Neural crest cell (in vitro differentiated cells): ENCODE measurements around the gene ALPK1. TPM values are rescaled to one million over a fixed set of nuclear protein-coding genes. Genes with fewer than 3 reads are reported as not detected.
"Not testable (repeated sequence)": the region's sequence is repeated elsewhere in the genome, so short reads cannot be mapped to it uniquely, and the experiment has no call there.

Experiments used
- DNase-seq: peaks from one replicate; pipeline ENCODE4 v3.0.0; 2021; ENCODE audit warnings: low read depth, mixed read lengths, low spot score
- H3K27ac Mint-ChIP-seq: one replicate; pipeline ENCODE4 v1.8.0; 2021; ENCODE audit warnings: mild to moderate bottlenecking, mixed read lengths; ENCODE audit not compliant: unreplicated experiment
- H3K27me3 Mint-ChIP-seq: 2 replicates; pipeline ENCODE4 v1.8.0; 2021; ENCODE audit warnings: low read depth, mild to moderate bottlenecking, mixed read lengths
- H3K36me3 Mint-ChIP-seq: 2 replicates; pipeline ENCODE4 v1.8.0; 2021; ENCODE audit warnings: low read depth, mild to moderate bottlenecking, mixed read lengths
- H3K4me1 Mint-ChIP-seq: 2 replicates; pipeline ENCODE4 v1.8.0; 2021; ENCODE audit warnings: mixed read lengths
- H3K4me3 Mint-ChIP-seq: one replicate; pipeline ENCODE4 v1.8.0; 2021; ENCODE audit warnings: mild to moderate bottlenecking, mixed read lengths
- H3K9me3 Mint-ChIP-seq: 2 replicates; pipeline ENCODE4 v1.8.0; 2021; ENCODE audit warnings: mixed read lengths
- total RNA-seq: library from RNA; stranded (reverse); gene quantifications from 2 replicates; pipeline ENCODE4 v1.2.1, GENCODE V29; 2021
- TF ChIP-seq, protein P1 (sequence below): fragments of 200-600 bp; sonication (generic); conservative IDR thresholded peaks from 2 replicates; pipeline ENCODE4 v1.5.0; 2021; ENCODE audit warnings: antibody characterized with exemption, mild to moderate bottlenecking

The ALPK1 gene
- total RNA-seq, 1 donor from 2014 or later, result 0.68 TPM

DNA sequence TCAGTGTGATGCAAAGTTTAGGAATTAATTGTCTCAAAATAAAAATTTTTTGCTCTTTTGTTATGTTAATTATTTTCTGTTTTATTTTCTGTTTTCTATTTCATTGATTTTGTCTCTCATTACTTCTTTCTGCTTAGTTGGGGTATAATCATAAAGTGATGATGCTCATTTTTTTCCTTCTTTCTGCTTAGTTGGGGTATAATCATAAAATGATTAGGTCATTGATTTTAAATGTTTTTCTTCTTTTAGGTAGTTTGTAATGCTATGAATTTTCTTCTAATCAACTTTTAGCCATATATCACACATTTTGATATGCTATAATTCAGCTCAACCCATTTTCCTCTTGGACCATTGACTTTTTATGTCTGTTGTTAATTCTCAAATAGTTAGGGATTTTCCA lies 175.1 kb downstream of the ALPK1 start:
- no peak overlapping the region for H3K27ac Mint-ChIP-seq
- H3K9me3 Mint-ChIP-seq, result peaks cover 5% of the 10 kb centered on the region
- no peak overlapping the region for H3K4me3 Mint-ChIP-seq
- peaks cover 10% of the 10 kb centered on the region for H3K27me3 Mint-ChIP-seq
- no peaks in the 10 kb centered on the region for H3K4me1 Mint-ChIP-seq
- TF ChIP-seq, protein P1, sequence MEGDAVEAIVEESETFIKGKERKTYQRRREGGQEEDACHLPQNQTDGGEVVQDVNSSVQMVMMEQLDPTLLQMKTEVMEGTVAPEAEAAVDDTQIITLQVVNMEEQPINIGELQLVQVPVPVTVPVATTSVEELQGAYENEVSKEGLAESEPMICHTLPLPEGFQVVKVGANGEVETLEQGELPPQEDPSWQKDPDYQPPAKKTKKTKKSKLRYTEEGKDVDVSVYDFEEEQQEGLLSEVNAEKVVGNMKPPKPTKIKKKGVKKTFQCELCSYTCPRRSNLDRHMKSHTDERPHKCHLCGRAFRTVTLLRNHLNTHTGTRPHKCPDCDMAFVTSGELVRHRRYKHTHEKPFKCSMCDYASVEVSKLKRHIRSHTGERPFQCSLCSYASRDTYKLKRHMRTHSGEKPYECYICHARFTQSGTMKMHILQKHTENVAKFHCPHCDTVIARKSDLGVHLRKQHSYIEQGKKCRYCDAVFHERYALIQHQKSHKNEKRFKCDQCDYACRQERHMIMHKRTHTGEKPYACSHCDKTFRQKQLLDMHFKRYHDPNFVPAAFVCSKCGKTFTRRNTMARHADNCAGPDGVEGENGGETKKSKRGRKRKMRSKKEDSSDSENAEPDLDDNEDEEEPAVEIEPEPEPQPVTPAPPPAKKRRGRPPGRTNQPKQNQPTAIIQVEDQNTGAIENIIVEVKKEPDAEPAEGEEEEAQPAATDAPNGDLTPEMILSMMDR, result no peak
- peaks cover 3% of the 10 kb centered on the region for H3K36me3 Mint-ChIP-seq
- no peak for DNase-seq

GRCh38 chr4:112473985-112474384 lies 176.8 kb downstream of the ALPK1 start:
- DNase-seq, result no peak
- Mint-ChIP-seq H3K27me3 (peaks cover 20% of the 10 kb centered on the region), H3K4me1 (no peaks in the 10 kb centered on the region), H3K9me3 (peaks cover 15% of the 10 kb centered on the region), H3K27ac (no peak overlapping the region), H3K36me3 (peaks cover 9% of the 10 kb centered on the region), H3K4me3 (no peak overlapping the region)
- TF ChIP-seq, protein P1, result no peak

DNA sequence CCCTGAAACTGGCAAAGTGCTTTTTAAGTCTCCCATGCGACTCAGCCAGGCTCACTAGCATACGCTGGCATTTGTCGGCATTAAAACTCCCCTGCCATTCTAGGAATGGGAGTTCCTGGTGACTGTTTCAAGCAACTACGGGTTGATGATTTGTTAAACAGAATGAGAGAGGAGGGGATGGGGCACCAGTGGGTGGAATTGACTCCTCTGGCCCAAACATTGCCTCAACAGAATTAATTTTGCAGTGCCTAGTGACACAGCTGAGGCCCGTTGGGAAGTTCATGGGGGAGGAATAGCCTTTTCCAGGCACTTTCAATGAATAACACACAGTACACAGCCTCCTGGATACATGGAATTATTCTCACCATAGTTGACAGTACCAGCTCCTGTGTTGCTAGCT lies 188.8 kb downstream of the ALPK1 start:
- Mint-ChIP-seq H3K4me3 (no peak overlapping the region), H3K36me3 (peaks cover 7% of the 10 kb centered on the region), H3K9me3 (peaks cover 14% of the 10 kb centered on the region), H3K27me3 (no peaks in the 10 kb centered on the region), H3K27ac (no peak overlapping the region), H3K4me1 (no peaks in the 10 kb centered on the region)
- TF ChIP-seq, protein P1, result no peak
- DNase-seq, result no peak

DNA sequence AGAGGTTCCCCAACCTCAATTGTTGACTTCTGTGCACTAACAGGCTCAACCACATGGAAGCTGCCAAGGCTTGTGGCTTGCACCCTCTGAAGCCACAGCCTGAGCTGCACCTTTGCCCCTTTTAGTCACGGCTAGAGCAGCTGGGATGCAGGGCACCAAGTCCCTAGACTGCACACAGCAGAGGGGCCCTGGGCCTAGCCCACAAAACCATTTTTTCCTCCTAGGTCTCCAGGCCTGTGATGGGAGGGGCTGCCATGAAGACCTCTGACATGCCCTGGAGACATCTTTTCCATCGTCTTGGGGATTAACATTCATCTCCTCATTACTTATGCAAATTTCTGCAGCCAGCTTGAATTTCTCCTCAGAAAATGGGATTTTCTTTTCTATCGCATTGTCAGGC lies 193.6 kb downstream of the ALPK1 start:
- H3K36me3 Mint-ChIP-seq, result peaks cover 18% of the 10 kb centered on the region
- H3K9me3 Mint-ChIP-seq, result peaks cover 29% of the 10 kb centered on the region
- not testable (repeated sequence) for H3K27ac Mint-ChIP-seq, DNase-seq, H3K4me3 Mint-ChIP-seq, H3K4me1 Mint-ChIP-seq
- peaks cover 12% of the 10 kb centered on the region for H3K27me3 Mint-ChIP-seq

Other genes with a start within 250 kb of the ALPK1 start
- 0.07 and 0.09 TPM in 2 replicates for gene FAM241A, start 151.9 kb upstream of the ALPK1 start, total RNA-seq
- 24.3 and 28.3 TPM in 2 replicates for gene AP1AR, start 65.6 kb upstream of the ALPK1 start, total RNA-seq
- gene TIFA, start 11.5 kb upstream of the ALPK1 start, total RNA-seq, result 8.8 and 9.7 TPM in 2 replicates
- 4.1 and 4.2 TPM in 2 replicates for gene NEUROG2, start 218.8 kb downstream of the ALPK1 start, total RNA-seq